ENCODE measurements around the gene PRSS1.

PRSS1 gene

GRCh38 chr7:142716596-142716995, 32.7 kb upstream of the PRSS1 start:
- TF ChIP-seq CTCF (IDR thresholded peaks at IDR 0.05): no peak

GRCh38 chr7:142717453-142717852, 31.8 kb upstream of the PRSS1 start:
- TF ChIP-seq CTCF (IDR thresholded peaks at IDR 0.05): no peak

GRCh38 chr7:142718313-142718712, 31.0 kb upstream of the PRSS1 start:
- no peak for TF ChIP-seq CTCF (IDR thresholded peaks at IDR 0.05)

- no peak for TF ChIP-seq CTCF (IDR thresholded peaks at IDR 0.05)
Measured at GRCh38 chr7:142720172-142720773, 29.0 kb upstream of the PRSS1 start.

GRCh38 chr7:142720986-142721385, 28.3 kb upstream of the PRSS1 start:
- no peak for TF ChIP-seq CTCF (IDR thresholded peaks at IDR 0.05)

- no peak for TF ChIP-seq CTCF (IDR thresholded peaks at IDR 0.05)
Measured at GRCh38 chr7:142722248-142722794, 27.0 kb upstream of the PRSS1 start.

- no peak for TF ChIP-seq CTCF (IDR thresholded peaks at IDR 0.05)
Measured at GRCh38 chr7:142733271-142733670, 16.0 kb upstream of the PRSS1 start.

All from LNCAP (cell line).